GM12872 (cell line): ENCODE data around the gene PTK7.

Source experiments
- CTCF ChIP-seq: IDR thresholded peaks from 3 replicates; pipeline ENCODE4 v1.5.1; 2011; ENCODE audit warnings: low read depth, mild to moderate bottlenecking, low read length, moderate library complexity; ENCODE audit not compliant: insufficient read depth

PTK7 gene

GRCh38 chr6:43185391-43185985, 109.4 kb downstream of the PTK7 start:
- TF ChIP-seq CTCF, result no peak

- TF ChIP-seq CTCF, result no peak
Measured at GRCh38 chr6:43186019-43186418, 109.9 kb downstream of the PTK7 start.

- no peak for TF ChIP-seq CTCF
Measured at GRCh38 chr6:43186706-43187105, 110.6 kb downstream of the PTK7 start.

- TF ChIP-seq CTCF, result no peak
Measured at GRCh38 chr6:43187821-43188220, 111.7 kb downstream of the PTK7 start.

- no peak for TF ChIP-seq CTCF
Measured at GRCh38 chr6:43188426-43188825, 112.3 kb downstream of the PTK7 start.

GRCh38 chr6:43189776-43190304, 113.7 kb downstream of the PTK7 start:
- no peak for TF ChIP-seq CTCF

GRCh38 chr6:43192911-43193310, 116.8 kb downstream of the PTK7 start:
- no peak for TF ChIP-seq CTCF
